Iris pigment epithelial cell (primary cell): ENCODE measurements around the gene ELK3.
A peak's percentile ranks its signal among the peaks of the same experiment; 100 is the strongest.

Source experiments
- DNase-seq: peaks from one replicate; pipeline ENCODE4 v3.0.0-alpha.2; 2011; ENCODE audit warnings: low read depth

ELK3 gene

DNA sequence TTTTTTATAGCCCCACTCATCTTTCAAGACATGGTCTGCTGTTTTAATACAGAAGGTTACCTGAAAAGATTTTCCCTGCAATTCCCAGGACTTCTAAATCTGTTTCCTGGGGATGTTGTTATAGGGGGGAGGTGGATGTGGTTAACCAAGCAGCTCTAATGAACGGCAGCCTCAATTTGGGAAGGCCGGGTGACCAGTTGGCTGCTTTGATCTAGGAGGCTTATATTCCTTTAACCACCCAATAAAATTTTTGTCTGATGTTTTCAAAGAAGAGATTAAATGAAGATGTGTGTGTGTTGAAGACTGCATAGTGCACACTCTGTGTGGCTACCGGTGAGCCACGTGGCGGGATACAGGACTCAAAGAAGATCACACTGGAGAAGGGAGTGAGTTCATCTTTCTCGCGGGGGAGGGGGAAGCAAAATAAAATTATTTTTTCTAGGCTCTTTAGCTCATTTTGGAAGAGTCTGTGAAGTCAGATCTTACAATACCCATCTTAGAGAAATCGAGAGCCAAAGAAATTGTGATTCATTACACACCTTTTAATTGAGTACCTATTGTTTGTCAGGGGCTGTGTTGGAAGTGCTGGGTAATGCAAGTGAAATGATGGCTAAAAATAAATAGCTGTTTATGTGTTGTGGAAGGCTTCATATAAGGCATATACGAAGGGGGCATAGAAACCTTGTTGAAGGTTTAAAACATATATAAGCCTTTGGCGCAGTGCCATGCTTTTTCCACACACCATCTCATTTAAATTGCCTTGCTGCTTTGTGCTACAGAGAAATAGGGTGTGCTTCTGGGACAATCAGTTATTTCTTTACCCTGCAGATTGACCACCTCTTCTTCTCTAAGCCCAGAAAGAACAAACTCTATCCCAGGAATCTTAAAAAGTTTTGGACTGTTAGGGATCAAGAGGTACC, 18.5 kb downstream of the ELK3 start:
- peak; percentile 31 for DNase-seq

- DNase-seq = no peak
These were observed 19.7 kb downstream of the ELK3 start for GRCh38 chr12:96213869-96214268.

DNA sequence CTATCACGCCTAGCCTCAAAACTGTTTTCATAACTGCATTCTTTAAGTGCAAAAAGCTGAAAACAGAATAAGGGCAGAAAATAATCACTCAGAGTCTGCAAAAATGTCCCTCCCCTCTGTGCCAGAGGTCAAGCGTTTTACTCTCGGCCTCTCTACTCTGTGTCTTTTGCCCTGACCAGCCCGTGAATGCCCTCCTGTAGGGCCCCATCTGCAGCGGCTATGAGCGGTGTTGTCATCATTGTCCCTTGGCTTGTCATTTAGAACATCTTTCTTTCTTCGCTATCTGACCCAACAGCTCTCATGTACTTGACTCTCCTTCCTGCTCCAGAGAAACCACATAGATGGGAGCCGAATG, 21.7 kb downstream of the ELK3 start:
- DNase-seq = no peak

- DNase-seq = no peak
These were observed 25.0 kb downstream of the ELK3 start for GRCh38 chr12:96218989-96219678.

- peak; percentile 99 for DNase-seq
These were observed 25.6 kb downstream of the ELK3 start for GRCh38 chr12:96219700-96220206.

GRCh38 chr12:96220902-96221301, 26.7 kb downstream of the ELK3 start:
- DNase-seq = peak; percentile 58

DNA sequence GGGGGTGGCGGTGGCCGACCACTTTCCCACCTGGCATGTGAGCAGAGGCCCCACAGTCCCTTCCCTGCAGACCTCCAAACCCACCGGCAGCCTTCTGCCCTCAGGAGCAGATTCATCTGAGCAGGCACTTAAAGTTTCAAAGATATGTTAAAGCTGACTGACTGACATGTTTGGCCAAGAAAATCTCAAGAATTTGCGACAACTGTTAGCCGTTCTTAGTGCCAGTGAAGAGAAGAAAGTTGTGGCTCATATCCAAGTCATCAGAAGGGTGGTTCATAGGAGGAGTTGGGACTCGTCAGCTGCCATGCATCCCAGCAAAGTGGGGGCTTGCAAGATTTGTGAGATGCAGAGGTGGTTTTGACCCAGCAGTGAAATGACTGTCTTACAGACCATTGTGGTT, 27.2 kb downstream of the ELK3 start:
- no peak for DNase-seq

DNA sequence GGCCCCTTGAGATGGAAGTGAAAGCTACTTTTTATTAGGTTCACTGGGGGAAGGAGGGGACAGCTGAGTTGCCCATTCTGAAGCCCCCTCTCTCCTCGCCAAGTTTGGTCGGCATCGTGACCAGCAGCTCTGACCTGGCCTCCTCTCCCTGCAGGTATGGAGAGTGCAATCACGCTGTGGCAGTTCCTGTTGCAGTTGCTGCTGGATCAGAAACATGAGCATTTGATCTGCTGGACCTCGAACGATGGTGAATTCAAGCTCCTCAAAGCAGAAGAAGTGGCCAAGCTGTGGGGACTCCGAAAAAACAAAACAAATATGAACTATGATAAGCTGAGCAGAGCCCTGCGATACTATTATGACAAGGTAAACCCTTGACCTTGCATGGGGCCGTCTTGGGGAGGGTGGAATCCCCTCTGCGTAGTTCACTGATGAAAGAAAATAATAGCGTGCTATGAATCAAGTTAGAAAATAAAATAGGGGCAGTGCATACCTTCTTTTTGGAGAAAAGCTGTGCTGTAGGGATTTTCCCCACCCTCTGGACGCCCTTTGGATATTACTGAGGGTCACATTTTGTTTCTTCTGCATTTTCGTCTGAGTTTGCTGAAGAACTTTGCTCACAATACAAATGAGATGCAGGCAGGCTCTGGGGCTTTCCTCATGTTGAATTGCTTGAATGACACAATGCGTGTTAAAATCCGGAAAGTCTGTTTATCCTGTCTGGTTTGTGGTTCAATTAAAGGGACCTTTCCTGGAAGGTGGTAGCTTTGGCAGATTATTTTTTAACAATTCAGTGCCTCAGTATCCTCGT, 29.4 kb downstream of the ELK3 start:
- DNase-seq = no peak

DNA sequence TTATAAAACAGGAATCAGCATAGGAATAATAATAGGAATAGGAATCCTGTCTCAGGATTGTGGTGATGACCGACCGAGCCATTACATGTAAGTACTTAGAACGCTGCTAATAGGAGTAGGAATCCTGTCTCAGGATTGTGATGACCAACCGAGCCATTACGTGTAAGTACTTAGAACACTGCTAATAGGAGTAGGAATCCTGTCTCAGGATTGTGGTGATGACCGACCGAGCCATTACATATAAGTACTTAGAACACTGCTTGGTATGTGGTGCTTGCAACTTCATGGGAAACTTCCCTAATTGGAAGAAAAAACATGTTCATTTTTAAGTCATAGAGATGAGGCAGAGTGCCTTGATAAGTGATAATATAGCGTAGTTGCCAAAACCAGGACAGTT, 30.0 kb downstream of the ELK3 start:
- DNase-seq = no peak

DNA sequence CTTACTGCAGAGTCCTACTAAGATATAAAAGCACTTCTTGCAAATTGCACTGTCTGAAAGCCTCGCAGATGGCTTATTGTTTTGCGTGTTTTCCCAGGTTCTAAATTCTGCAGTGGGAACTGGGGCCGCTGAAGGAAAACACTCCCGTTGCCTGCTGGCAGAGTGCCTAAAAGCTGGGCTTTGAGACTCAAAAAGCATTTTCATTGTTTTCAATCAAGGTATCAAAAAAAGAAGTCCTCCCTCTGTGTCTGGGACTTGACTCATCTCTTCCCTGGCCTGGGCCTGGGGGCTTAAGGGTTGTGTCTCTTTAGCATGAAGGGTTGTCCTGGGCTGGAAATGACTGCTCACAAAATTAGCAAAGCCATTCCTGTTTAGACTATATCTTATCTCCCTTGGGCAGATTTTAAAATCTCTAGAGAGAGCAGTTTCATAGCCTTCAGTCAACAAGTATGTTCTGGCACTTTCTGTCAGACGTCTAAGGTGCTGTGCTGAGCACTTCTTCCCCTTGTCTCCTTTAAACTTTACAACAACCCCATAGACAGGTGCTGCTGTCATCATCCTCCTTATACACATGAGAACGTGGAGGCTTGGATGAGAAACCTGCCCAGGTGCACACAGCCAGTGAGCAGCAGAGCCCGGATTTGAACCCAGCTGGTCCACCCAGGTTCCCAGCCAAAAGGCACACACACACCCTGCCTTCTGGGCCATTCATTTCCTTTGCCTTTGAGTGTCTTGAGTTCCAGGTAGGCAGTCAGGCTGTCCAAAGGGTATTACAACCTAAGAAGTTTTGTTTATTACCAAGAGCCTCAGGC, 31.1 kb downstream of the ELK3 start:
- no peak for DNase-seq

- DNase-seq = no peak
These were observed 31.8 kb downstream of the ELK3 start for GRCh38 chr12:96225994-96226399.

GRCh38 chr12:96226401-96226800, 32.2 kb downstream of the ELK3 start:
- DNase-seq = no peak

GRCh38 chr12:96226801-96227348, 32.7 kb downstream of the ELK3 start:
- no peak for DNase-seq

- no peak for DNase-seq
These were observed 33.4 kb downstream of the ELK3 start for GRCh38 chr12:96227365-96228106.

GRCh38 chr12:96228566-96229248, 34.5 kb downstream of the ELK3 start:
- no peak for DNase-seq

GRCh38 chr12:96230646-96231045, 36.5 kb downstream of the ELK3 start:
- no peak for DNase-seq

DNA sequence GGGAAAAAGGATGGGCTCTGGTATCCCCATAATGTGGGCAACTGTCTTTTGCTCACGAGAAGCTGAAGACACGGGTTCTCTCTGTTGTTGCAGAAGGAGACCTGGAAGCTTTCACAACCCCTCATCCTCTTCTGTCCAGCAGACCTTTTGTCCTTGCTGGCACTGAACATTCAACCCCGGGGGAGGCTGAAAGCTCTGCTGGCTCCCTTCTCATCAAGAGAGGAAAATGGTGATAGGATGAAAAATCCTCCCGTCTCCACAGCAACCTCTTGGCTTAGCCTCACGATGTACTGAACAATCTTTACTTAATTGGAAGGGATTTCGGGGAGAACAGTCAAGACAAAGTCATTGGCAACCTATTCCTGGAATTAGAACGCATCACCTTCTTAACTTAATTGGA, 39.0 kb downstream of the ELK3 start:
- DNase-seq = no peak

- peak; percentile 45 for DNase-seq
These were observed 39.8 kb downstream of the ELK3 start for GRCh38 chr12:96233939-96234461.

DNA sequence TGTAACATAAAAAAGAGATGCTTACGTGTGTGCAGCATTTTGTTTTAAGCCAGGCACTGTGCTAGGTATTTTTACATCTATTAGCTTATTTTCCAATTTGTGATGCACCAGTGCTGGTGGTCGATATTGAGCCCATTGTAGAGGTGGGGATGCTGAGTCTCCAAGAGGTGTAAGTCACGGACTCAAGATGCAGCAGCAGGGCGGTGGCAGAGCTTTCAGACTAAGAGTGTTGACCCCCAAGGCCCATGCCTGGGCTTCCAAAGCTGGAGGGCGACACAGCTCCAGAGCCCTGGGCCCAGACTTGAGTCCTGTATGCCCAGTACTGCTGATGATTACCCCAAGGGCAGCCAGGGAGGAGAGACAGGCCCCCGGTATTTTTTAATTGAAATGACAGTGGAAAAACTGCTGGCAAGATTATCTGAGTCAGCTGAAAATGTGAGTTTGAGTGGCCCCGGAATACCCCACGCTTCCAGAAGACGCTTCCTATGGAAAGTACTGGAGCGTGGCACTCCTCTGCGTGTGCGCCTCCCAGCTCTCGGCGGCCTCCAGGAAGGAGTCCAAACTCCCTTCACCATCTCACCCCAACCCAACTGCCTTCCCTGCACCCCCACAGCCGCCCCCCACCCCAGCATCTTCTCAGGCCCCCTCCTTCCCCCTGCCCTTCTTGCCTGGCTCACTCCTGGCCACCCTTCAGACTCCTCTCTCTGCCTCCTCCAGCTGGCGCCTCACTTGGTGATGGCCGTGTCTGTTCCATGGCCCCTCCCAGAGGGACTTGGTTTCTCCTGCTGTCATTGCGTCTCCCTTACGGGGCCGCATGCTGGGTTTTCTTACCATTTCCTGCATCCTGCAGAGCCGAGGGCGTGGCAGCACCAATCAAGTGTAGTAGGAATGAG, 40.7 kb downstream of the ELK3 start:
- no peak for DNase-seq
